ENCODE data around the gene KCNQ1. TPM values are rescaled to one million over a fixed set of nuclear protein-coding genes. Genes with fewer than 3 reads are reported as not detected.
A peak's percentile ranks its signal among the peaks of the same experiment; 100 is the strongest.

The KCNQ1 gene
- total RNA-seq, 4 donors from 2014 or later = 2.6 to 12.7 (median 4.9) TPM

GRCh38 chr11:2530855-2531200 is 86.0 kb downstream of the KCNQ1 start:
- Histone ChIP-seq H3K4me1 (peaks cover 0 to 20% (median 8%) of the 10 kb centered on the region in 3 donors), H3K4me3 (no peak overlapping the region), H3K27me3 (peaks cover 14% of the 10 kb centered on the region), H3K36me3 (no peaks in the 10 kb centered on the region), H3K9me3 (no peaks in the 10 kb centered on the region), H3K27ac (no peak overlapping the region)
- WGBS, 2 donors (ENCODE audit: low coverage in 1 of 2) = 78% methylated on average over 3 of the region's 10 CpGs; no CpG with 5 or more reads in 1 of the 2 donors
- no peak for ATAC-seq
- no peak for TF ChIP-seq POLR2AphosphoS5 (IDR thresholded peaks at IDR 0.05)
- TF ChIP-seq CTCF (IDR thresholded peaks at IDR 0.05) = no peak
- no peak for TF ChIP-seq POLR2A (IDR thresholded peaks at IDR 0.05)
- no peak for TF ChIP-seq EP300 (IDR thresholded peaks at IDR 0.05)

GRCh38 chr11:2531277-2531986 is 86.6 kb downstream of the KCNQ1 start:
- Histone ChIP-seq H3K27me3 (peaks cover 8% of the 10 kb centered on the region), H3K9me3 (no peaks in the 10 kb centered on the region), H3K36me3 (no peaks in the 10 kb centered on the region), H3K4me1 (peaks cover 0 to 20% (median 8%) of the 10 kb centered on the region in 3 donors), H3K27ac (no peak overlapping the region), H3K4me3 (no peak overlapping the region)
- peak; percentile 23 for ATAC-seq
- TF ChIP-seq CTCF (IDR thresholded peaks at IDR 0.05) (peak in 3 of 4 experiments; percentile 95 to 98 (median 97)), EP300 (IDR thresholded peaks at IDR 0.05) (no peak)
- 46% methylated on average over 5 of the region's 14 CpGs; no CpG with 5 or more reads in 1 of the 2 donors for WGBS, 2 donors (ENCODE audit: low coverage in 1 of 2)

- Histone ChIP-seq H3K36me3 (no peaks in the 10 kb centered on the region), H3K4me1 (peaks cover 0 to 20% (median 8%) of the 10 kb centered on the region in 3 donors), H3K9me3 (no peaks in the 10 kb centered on the region), H3K4me3 (peak overlapping the region in 1 of 2 donors; percentile 33), H3K27ac (no peak overlapping the region), H3K27me3 (peaks cover under 1% of the 10 kb centered on the region)
- no peak for TF ChIP-seq POLR2AphosphoS5 (IDR thresholded peaks at IDR 0.05)
- TF ChIP-seq EP300 (IDR thresholded peaks at IDR 0.05) = no peak
- no peak for TF ChIP-seq CTCF (IDR thresholded peaks at IDR 0.05)
- TF ChIP-seq POLR2A (IDR thresholded peaks at IDR 0.05) = no peak
- no peak for ATAC-seq
- 69% methylated on average over 12 of the region's 21 CpGs; no CpG with 5 or more reads in 1 of the 2 donors for WGBS, 2 donors (ENCODE audit: low coverage in 1 of 2)
These were observed 87.3 kb downstream of the KCNQ1 start for GRCh38 chr11:2531987-2532703.

GRCh38 chr11:2532704-2533586 is 88.1 kb downstream of the KCNQ1 start:
- WGBS, 2 donors (ENCODE audit: low coverage in 1 of 2) = 0 to 2% methylated on average over 3 to 11 of the region's 43 CpGs
- ATAC-seq = peak; percentile 80
- Histone ChIP-seq H3K27ac (peak overlapping the region in 2 of 4 donors; percentile 18 to 40), H3K4me3 (peak overlapping the region in 1 of 2 donors; percentile 33), H3K4me1 (peaks cover 0 to 20% (median 8%) of the 10 kb centered on the region in 3 donors), H3K36me3 (no peaks in the 10 kb centered on the region), H3K27me3 (no peaks in the 10 kb centered on the region), H3K9me3 (no peaks in the 10 kb centered on the region)
- TF ChIP-seq POLR2AphosphoS5 (IDR thresholded peaks at IDR 0.05) = no peak
- TF ChIP-seq POLR2A (IDR thresholded peaks at IDR 0.05) = no peak
- no peak for TF ChIP-seq EP300 (IDR thresholded peaks at IDR 0.05)
- TF ChIP-seq CTCF (IDR thresholded peaks at IDR 0.05) = peak in 3 of 4 experiments; percentile 99 to 100 (median 100)

Measured in gastroesophageal sphincter (tissue), 4 donors.